ENCODE data around the gene UNC5B.
"Not testable (repeated sequence)": the region's sequence is repeated elsewhere in the genome, so short reads cannot be mapped to it uniquely, and the experiment has no call there.

The UNC5B gene

GRCh38 chr10:71268758-71269157 is 56.4 kb downstream of the UNC5B start:
- TF ChIP-seq, protein P1, sequence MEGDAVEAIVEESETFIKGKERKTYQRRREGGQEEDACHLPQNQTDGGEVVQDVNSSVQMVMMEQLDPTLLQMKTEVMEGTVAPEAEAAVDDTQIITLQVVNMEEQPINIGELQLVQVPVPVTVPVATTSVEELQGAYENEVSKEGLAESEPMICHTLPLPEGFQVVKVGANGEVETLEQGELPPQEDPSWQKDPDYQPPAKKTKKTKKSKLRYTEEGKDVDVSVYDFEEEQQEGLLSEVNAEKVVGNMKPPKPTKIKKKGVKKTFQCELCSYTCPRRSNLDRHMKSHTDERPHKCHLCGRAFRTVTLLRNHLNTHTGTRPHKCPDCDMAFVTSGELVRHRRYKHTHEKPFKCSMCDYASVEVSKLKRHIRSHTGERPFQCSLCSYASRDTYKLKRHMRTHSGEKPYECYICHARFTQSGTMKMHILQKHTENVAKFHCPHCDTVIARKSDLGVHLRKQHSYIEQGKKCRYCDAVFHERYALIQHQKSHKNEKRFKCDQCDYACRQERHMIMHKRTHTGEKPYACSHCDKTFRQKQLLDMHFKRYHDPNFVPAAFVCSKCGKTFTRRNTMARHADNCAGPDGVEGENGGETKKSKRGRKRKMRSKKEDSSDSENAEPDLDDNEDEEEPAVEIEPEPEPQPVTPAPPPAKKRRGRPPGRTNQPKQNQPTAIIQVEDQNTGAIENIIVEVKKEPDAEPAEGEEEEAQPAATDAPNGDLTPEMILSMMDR (IDR thresholded peaks at IDR 0.05; ENCODE audit: control insufficient read depth, insufficient read depth, low read depth, low read length, missing control alignments) = no peak
- DNase-seq (ENCODE audit: low read depth) = no peak
- H3K4me3 ChIP-seq (ENCODE audit: control insufficient read depth, low read depth, low read length) = no peak overlapping the region

DNA sequence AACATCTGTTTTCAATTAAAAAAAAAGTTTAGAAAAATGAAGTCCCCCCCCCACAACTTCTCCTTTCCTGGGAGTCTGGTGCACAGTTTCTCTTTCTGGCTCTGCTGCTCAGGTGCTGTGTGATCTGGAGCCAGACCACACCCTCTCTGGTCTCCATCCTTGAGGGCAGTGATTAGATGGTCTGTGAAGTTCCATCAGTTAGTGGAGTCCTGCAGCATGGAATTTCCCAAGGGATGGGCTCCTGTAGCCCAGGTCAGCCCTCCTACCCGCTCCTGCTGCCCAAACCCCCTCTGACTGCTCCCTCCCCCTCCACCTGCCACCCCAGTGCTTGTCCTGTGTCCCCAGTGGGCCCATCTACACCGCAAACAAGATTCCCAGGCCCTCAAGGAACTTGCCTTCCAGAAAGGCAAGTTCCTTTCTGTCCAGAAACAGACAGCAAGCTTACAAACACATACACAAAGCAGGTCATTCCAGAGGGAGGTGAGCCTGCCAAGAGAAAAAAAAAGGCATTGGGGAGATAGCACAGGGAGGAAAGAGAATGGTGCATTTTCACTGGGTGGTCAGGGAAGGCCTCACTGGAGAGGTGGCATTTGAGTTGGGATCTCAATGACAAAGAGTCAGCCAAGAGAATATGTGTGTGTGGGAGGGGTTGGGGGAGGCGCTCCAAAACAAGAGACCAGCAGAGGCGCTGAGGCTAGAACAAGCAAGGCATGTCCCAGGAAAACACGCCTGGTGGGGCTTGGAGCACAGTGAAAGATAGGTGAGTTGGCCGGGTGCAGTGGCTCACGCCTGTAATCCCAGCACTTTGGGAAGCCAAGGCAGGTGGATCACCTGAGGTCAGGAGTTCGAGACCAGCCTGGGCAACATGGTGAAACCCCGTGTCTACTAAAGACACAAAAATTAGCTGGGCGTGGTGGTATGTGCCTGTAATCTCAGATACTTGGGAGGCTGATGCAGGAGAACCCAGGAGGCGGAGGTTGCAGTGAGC is 57.2 kb downstream of the UNC5B start:
- no peak overlapping the region for H3K4me3 ChIP-seq (ENCODE audit: control insufficient read depth, low read depth, low read length)
- DNase-seq (ENCODE audit: low read depth) = no peak
- TF ChIP-seq, protein P1 (IDR thresholded peaks at IDR 0.05; ENCODE audit: control insufficient read depth, insufficient read depth, low read depth, low read length, missing control alignments) = peak; percentile 4

GRCh38 chr10:71270301-71271220 is 58.2 kb downstream of the UNC5B start:
- TF ChIP-seq, protein P1 (IDR thresholded peaks at IDR 0.05; ENCODE audit: control insufficient read depth, insufficient read depth, low read depth, low read length, missing control alignments) = peak; percentile 74
- DNase-seq (ENCODE audit: low read depth) = no peak
- H3K4me3 ChIP-seq (ENCODE audit: control insufficient read depth, low read depth, low read length) = no peak overlapping the region

GRCh38 chr10:71271662-71272055 is 59.3 kb downstream of the UNC5B start:
- no peak for DNase-seq (ENCODE audit: low read depth)
- TF ChIP-seq, protein P1 (IDR thresholded peaks at IDR 0.05; ENCODE audit: control insufficient read depth, insufficient read depth, low read depth, low read length, missing control alignments) = no peak
- no peak overlapping the region for H3K4me3 ChIP-seq (ENCODE audit: control insufficient read depth, low read depth, low read length)

DNA sequence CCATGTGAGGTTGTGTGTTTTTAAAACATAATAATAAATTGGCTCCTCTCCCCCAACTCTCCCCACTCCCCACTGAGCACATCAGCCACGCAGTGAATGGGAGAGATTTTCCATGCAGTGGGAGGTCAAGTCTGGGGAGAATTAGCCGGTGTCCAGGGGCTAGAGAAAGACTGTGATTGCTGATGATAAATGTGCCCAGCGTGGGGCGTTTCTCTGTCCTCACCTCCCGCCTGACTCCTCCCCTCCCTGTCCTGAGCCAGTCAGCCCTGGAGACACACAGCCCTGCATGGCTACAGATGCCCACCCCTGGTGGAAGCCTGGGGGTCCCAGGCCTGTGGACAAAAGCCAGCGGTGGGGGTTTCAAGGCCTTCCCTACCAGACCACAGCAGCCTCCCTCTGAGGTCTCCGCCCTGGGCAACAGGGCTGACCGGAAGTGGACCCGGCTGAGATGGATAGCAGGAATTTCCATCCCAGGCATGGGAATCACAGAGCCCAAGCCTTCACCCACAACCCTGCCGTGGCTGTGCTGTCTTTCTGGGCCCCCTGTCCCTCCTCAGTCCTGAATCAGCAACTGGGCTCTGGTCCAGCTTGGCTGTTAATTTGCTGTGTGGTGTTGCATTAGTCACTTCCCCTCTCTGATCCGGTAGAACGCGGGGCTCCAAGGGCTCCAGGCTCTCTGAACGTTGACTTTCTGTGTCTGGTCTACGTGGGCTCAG is 59.8 kb downstream of the UNC5B start:
- TF ChIP-seq, protein P1 (IDR thresholded peaks at IDR 0.05; ENCODE audit: control insufficient read depth, insufficient read depth, low read depth, low read length, missing control alignments) = no peak
- DNase-seq (ENCODE audit: low read depth) = no peak
- H3K4me3 ChIP-seq (ENCODE audit: control insufficient read depth, low read depth, low read length) = no peak overlapping the region

- not testable (repeated sequence) for DNase-seq (ENCODE audit: low read depth); H3K4me3 ChIP-seq (ENCODE audit: control insufficient read depth, low read depth, low read length)
Observed at GRCh38 chr10:71272974-71273373, 60.6 kb downstream of the UNC5B start.
